Gastrocnemius medialis (tissue), 4 donors: ENCODE results near the gene CEL. TPM values are rescaled to one million over a fixed set of nuclear protein-coding genes. Genes with fewer than 3 reads are reported as not detected.
"Not testable (repeated sequence)": the region's sequence is repeated elsewhere in the genome, so short reads cannot be mapped to it uniquely, and the experiment has no call there.

ENCODE experiments used
- ATAC-seq, 2 donors: fragments of 150-250 bp; one replicate each; pipeline ENCODE4 v1.9.1; 2016
- DNase-seq, 2 donors: peaks; one replicate each; pipeline ENCODE4 v3.0.0-alpha.2; 2019
- H3K27ac ChIP-seq, 4 donors: fragments of 200-600 bp; sonication (generic); 1 replicate in 1 of 4; 2 replicates in 3 of 4; pipeline ENCODE4 v1.5.1; 2016 to 2018; ENCODE audit warnings: mild to moderate bottlenecking in 2 of 4, moderate library complexity in 1 of 4
- H3K27me3 ChIP-seq, 3 donors: fragments of 200-600 bp; sonication (generic) in 2 of 3; 1 replicate in 1 of 3; 2 replicates in 2 of 3; pipeline versions ENCODE4 v1.5.1 to v1.6.0; 2016 to 2019; ENCODE audit warnings: mild to moderate bottlenecking in 1 of 3, moderate library complexity in 1 of 3
- H3K36me3 ChIP-seq, 2 donors: fragments of 200-600 bp; sonication (generic) in 1 of 2; one replicate each; pipeline ENCODE4 v1.5.1; 2017 to 2018
- H3K4me1 ChIP-seq, 2 donors: fragments of 200-600 bp; sonication (generic) in 1 of 2; one replicate each; pipeline ENCODE4 v1.5.1; 2016 to 2017; ENCODE audit warnings: mild to moderate bottlenecking in 2 of 2
- H3K4me3 ChIP-seq, 4 donors: fragments of 200-600 bp; sonication (generic) in 3 of 4; 1 replicate in 1 of 4; 2 replicates in 3 of 4; pipeline ENCODE4 v1.5.1; 2016 to 2019; ENCODE audit warnings: mild to moderate bottlenecking in 2 of 4
- H3K9me3 ChIP-seq, 3 donors: fragments of 200-600 bp; sonication (generic) in 2 of 3; 1 replicate in 1 of 3; 2 replicates in 2 of 3; pipeline ENCODE4 v1.5.1; 2016 to 2019
- CTCF ChIP-seq, 5 experiments: fragments of 450-650 bp in 3 of 5; fragments of 200-600 bp in 2 of 5; sonication (generic) in 2 of 5; IDR thresholded peaks in 4 of 5; conservative IDR thresholded peaks in 1 of 5; 1 replicate in 4 of 5; 2 replicates in 1 of 5; pipeline ENCODE4 v1.5.1; 2016 to 2019; ENCODE audit warnings: antibody characterized with exemption in 5 of 5, mild to moderate bottlenecking in 3 of 5, moderate library complexity in 3 of 5
- POLR2A ChIP-seq, 2 donors: fragments of 450-650 bp; IDR thresholded peaks; one replicate each; pipeline ENCODE4 v1.6.1; 2017; ENCODE audit warnings: antibody characterized with exemption in 2 of 2, mild to moderate bottlenecking in 2 of 2, moderate library complexity in 2 of 2
- in situ Hi-C, 4 donors: fragments of 200-750 bp; cut with MboI; loops; one replicate each; pipeline versions ENCODE4 v1.15.0 to v1.8.0; 2017; ENCODE audit warnings: low sequenced_read_pairs in 4 of 4
- intact Hi-C: fragments of 100-400 bp; cut with DNase I; formaldehyde crosslinking; loops from one replicate; pipeline ENCODE4 v1.15.1; 2023; ENCODE audit warnings: low total_unique reads
- total RNA-seq, 4 donors: library from RNA; depleted of rRNA; stranded (reverse); fragments of >200 nt; gene quantifications; one replicate each; pipeline versions ENCODE4 v1.1.0 to v1.2.3, GENCODE V29; 2016

The CEL gene
- total RNA-seq, 4 donors from 2014 or later = 0.13 to 1.8 TPM; not detected in 2

- intact Hi-C loops, H3K9me3 ChIP-seq, H3K4me1 ChIP-seq, H3K4me3 ChIP-seq, DNase-seq, H3K27ac ChIP-seq, H3K36me3 ChIP-seq, H3K27me3 ChIP-seq, in situ Hi-C loops, ATAC-seq: not testable (repeated sequence)
Observed at GRCh38 chr9:133086212-133086860, 24.6 kb downstream of the CEL start.

DNA sequence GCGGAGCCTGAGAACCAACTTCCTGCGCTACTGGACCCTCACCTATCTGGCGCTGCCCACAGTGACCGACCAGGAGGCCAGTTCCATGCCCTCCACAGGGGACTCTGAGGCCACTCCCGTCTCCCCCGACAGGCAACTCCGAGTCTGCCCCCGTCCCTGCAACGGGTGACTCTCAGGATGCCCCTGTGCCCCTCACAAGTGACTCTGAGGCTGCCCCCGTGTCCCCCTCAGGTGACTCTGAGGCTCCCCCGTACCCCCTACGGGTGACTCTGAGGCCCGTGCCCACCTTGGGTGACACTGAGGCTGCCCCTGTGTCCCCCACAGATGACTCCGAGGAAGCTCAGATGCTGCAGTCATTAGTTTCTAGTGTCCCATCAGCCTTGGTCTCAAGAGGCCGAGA, 25.1 kb downstream of the CEL start:
- no peak for TF ChIP-seq CTCF (IDR thresholded peaks at IDR 0.05 in 4 of 5, conservative IDR thresholded peaks at IDR 0.05 in 1 of 5)
- TF ChIP-seq POLR2A (IDR thresholded peaks at IDR 0.05) = no peak
- ATAC-seq (no peak), DNase-seq (no peak)
- Histone ChIP-seq H3K4me3 (no peak overlapping the region), H3K4me1 (no peaks in the 10 kb centered on the region), H3K9me3 (no peaks in the 10 kb centered on the region), H3K36me3 (no peaks in the 10 kb centered on the region), H3K27me3 (no peaks in the 10 kb centered on the region), H3K27ac (no peak overlapping the region)
- in situ Hi-C loops (no loop called here), intact Hi-C loops (no loop called here)

DNA sequence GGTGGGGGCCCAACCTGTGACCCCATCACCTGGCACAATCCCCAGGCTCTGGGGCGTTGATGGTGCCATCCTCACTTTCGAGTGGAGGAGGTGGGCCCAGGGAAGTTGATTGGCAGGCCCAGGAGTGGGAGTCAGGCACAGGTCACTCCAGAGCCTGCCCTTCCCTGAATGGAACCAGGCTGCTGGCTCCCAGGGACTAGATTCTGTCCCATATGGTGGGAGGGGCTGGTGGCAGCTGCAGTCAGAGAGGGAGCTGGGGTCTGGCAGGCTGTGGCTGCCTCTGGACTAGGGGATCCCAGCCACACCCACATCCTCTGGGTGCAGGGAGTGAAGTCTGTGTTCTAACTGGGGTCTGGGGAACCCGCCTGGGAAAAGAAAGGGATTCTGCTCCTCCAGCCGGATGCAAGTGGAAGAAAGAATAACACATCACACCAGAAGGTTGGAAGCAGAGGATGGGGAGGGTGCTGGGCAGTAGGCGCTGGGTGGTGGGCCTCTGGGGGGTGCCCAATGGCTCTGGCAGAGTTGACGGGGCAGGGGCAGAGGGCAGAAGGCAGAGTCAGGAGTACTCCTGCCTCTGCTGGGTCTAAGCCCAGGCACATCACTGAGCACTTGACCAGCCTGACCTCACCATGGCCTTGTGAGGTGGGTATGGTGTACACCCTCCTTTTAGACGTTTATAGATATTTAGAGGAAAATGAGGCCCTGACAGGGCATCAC, 25.8 kb downstream of the CEL start:
- no peak for ATAC-seq
- TF ChIP-seq CTCF (IDR thresholded peaks at IDR 0.05 in 4 of 5, conservative IDR thresholded peaks at IDR 0.05 in 1 of 5) = no peak
- no peak for TF ChIP-seq POLR2A (IDR thresholded peaks at IDR 0.05)
- intact Hi-C loops (no loop called here), in situ Hi-C loops (no loop called here)
- Histone ChIP-seq H3K4me1 (no peaks in the 10 kb centered on the region), H3K9me3 (no peaks in the 10 kb centered on the region), H3K36me3 (no peaks in the 10 kb centered on the region), H3K4me3 (no peak overlapping the region), H3K27ac (no peak overlapping the region), H3K27me3 (no peaks in the 10 kb centered on the region)
- no peak for DNase-seq

DNA sequence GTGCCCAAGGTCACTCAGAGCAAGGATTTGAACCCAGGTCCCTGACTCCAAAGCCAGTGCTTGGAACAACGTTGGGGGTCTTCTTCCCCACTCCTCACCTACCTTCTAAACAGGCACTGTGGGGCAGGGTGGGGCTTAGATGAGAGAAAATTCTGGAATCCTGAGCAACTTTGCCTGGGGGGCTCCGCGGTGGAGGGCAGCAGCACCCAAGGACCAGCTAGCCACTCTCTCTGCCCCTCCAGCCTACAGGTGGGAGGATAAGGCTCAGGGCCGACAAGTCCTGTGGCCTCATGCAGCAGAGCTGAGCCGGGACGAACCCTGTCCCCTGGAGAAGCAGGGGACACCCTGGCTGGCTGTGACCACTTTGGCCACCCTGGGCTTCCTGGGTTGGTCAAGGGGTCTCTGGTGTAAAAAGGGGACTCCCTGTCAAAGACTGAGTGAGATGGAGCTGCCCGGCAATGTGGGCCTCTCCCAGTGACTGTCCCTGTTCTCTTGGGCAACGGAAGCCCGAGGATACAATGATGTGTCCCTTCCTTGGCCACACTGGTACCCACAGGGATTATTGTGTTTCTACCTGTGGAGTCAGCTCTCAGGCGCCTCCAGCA, 26.5 kb downstream of the CEL start:
- no peak for ATAC-seq
- DNase-seq = no peak
- no peak overlapping the region for H3K4me3 ChIP-seq
- H3K36me3 ChIP-seq = no peaks in the 10 kb centered on the region
- H3K4me1 ChIP-seq = no peaks in the 10 kb centered on the region
- intact Hi-C loops (no loop called here), in situ Hi-C loops (no loop called here)
- H3K27me3 ChIP-seq = no peaks in the 10 kb centered on the region
- H3K9me3 ChIP-seq = no peaks in the 10 kb centered on the region
- TF ChIP-seq POLR2A (IDR thresholded peaks at IDR 0.05) = no peak
- TF ChIP-seq CTCF (IDR thresholded peaks at IDR 0.05 in 4 of 5, conservative IDR thresholded peaks at IDR 0.05 in 1 of 5) = no peak
- H3K27ac ChIP-seq = no peak overlapping the region

DNA sequence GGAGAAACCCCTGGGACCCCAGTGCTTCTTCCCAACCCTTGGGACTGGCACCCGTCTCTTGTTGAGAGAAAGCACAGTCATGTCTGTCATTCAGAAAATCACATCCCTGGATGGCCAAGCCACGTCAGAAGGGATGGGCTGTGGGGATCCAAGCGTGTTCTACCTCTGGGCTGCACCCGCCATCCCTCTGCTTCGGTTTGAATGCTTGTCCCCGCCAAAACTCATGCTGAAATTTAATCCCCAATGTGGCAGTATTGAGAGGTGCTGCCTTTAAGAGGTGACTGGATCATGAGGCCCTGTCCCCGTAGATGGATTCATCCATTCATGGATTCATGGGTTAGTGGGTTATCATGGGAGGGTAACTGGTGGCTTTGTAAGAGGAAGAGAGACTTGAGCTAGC, 27.0 kb downstream of the CEL start:
- Histone ChIP-seq H3K27me3 (no peaks in the 10 kb centered on the region), H3K27ac (no peak overlapping the region), H3K4me1 (no peaks in the 10 kb centered on the region), H3K9me3 (no peaks in the 10 kb centered on the region), H3K4me3 (no peak overlapping the region), H3K36me3 (no peaks in the 10 kb centered on the region)
- no peak for DNase-seq
- TF ChIP-seq CTCF (IDR thresholded peaks at IDR 0.05 in 4 of 5, conservative IDR thresholded peaks at IDR 0.05 in 1 of 5) (no peak), POLR2A (IDR thresholded peaks at IDR 0.05) (no peak)
- ATAC-seq = no peak
- intact Hi-C loops = no loop called here
- in situ Hi-C loops = no loop called here
